Sigmoid colon (tissue), 3 donors: ENCODE data around the gene BAHCC1.

Source experiments
- CTCF ChIP-seq, 4 experiments: fragments of 450-650 bp in 3 of 4; fragments of 200-600 bp in 1 of 4; IDR thresholded peaks; one replicate each; pipeline ENCODE4 v1.5.1; 2016 to 2019; ENCODE audit warnings: antibody characterized with exemption in 4 of 4, mild to moderate bottlenecking in 3 of 4, moderate library complexity in 2 of 4
- POLR2A ChIP-seq, 2 donors: fragments of 450-650 bp; IDR thresholded peaks; one replicate each; pipeline ENCODE4 v1.6.1; 2016; ENCODE audit warnings: antibody characterized with exemption in 2 of 2, mild to moderate bottlenecking in 2 of 2, moderate library complexity in 2 of 2

- TF ChIP-seq CTCF (IDR thresholded peaks at IDR 0.05) (no peak), POLR2A (IDR thresholded peaks at IDR 0.05) (no peak)
Measured at GRCh38 chr17:81480140-81481072, 85.1 kb downstream of the BAHCC1 start.
